ENCODE measurements around the gene PSMD13. TPM values are rescaled to one million over a fixed set of nuclear protein-coding genes. Genes with fewer than 3 reads are reported as not detected.

Gene PSMD13
- total and polyA plus RNA-seq, 2 of the 13 experiments (the other 11 are each of a cell fraction or from before 2014, with no cell fraction given) = 83.0 to 117 TPM

DNA sequence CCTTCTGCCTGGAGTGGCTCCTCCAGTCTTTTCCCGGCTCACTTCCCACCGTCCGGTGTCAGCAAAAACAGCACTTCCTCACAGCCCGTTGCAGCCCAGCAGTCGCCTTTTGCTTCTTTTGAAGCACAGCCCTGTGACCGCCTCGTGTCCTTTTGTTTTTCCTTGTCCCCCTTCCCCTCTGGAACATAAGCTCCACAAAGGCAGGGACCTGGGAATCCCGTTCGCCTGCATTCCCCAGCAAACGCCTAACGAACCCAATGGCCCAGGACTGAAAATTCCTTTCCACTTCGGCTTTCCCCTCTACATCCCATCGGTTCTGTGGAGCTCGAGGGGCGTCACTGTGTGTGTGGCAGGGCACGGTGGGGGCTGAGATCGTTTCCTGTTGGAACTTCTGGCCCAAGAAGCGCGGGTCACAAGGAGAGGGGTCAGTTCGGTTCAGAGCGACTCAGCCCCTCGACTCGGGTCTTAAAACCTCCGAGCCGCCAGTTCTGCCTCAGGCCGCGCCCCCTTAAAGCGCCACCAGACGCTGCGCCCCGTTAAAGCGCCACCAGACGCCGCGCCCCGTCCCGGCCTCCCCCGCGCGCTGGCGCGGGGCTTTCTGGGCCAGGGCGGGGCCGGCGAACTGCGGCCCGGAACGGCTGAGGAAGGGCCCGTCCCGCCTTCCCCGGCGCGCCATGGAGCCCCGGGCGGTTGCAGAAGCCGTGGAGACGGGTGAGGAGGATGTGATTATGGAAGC is 28.4 kb upstream of the PSMD13 start (continued):
- no peak; the same call in 1 of the 2 replicates for TF ChIP-seq ZHX1 (CRISPR knock-in tag; IDR thresholded peaks at IDR 0.05; ENCODE audit: low read depth)
- no peak for TF ChIP-seq ZNF335 (CRISPR knock-in tag; IDR thresholded peaks at IDR 0.05)
- TF ChIP-seq, protein P1, sequence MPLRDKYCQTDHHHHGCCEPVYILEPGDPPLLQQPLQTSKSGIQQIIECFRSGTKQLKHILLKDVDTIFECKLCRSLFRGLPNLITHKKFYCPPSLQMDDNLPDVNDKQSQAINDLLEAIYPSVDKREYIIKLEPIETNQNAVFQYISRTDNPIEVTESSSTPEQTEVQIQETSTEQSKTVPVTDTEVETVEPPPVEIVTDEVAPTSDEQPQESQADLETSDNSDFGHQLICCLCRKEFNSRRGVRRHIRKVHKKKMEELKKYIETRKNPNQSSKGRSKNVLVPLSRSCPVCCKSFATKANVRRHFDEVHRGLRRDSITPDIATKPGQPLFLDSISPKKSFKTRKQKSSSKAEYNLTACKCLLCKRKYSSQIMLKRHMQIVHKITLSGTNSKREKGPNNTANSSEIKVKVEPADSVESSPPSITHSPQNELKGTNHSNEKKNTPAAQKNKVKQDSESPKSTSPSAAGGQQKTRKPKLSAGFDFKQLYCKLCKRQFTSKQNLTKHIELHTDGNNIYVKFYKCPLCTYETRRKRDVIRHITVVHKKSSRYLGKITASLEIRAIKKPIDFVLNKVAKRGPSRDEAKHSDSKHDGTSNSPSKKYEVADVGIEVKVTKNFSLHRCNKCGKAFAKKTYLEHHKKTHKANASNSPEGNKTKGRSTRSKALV (CRISPR knock-in tag; IDR thresholded peaks at IDR 0.05) = no peak
- peak; percentile 35; the same call in 1 of the 2 replicates for TF ChIP-seq MAZ (IDR thresholded peaks at IDR 0.05; ENCODE audit: borderline replicate concordance, low read depth, low read length)
- no peak; the same call in 1 of the 2 replicates for TF ChIP-seq MAZ (CRISPR knock-in tag; IDR thresholded peaks at IDR 0.05; ENCODE audit: low read depth)
- TF ChIP-seq SRSF9 (IDR thresholded peaks at IDR 0.05; ENCODE audit: borderline replicate concordance, insufficient read depth, low read depth, low read length, poor library complexity, severe bottlenecking) = no peak
- TF ChIP-seq, protein P2, sequence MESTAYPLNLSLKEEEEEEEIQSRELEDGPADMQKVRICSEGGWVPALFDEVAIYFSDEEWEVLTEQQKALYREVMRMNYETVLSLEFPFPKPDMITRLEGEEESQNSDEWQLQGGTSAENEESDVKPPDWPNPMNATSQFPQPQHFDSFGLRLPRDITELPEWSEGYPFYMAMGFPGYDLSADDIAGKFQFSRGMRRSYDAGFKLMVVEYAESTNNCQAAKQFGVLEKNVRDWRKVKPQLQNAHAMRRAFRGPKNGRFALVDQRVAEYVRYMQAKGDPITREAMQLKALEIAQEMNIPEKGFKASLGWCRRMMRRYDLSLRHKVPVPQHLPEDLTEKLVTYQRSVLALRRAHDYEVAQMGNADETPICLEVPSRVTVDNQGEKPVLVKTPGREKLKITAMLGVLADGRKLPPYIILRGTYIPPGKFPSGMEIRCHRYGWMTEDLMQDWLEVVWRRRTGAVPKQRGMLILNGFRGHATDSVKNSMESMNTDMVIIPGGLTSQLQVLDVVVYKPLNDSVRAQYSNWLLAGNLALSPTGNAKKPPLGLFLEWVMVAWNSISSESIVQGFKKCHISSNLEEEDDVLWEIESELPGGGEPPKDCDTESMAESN (CRISPR knock-in tag; conservative IDR thresholded peaks at IDR 0.05) = 0 out of 2 replicates have a peak, but pooled peaks have one; percentile 24
- TF ChIP-seq TSC22D2 (CRISPR knock-in tag; IDR thresholded peaks at IDR 0.05; ENCODE audit: borderline replicate concordance) = no peak
- peak; percentile 39; the same call in 1 of the 2 replicates for TF ChIP-seq KLF12 (CRISPR knock-in tag; IDR thresholded peaks at IDR 0.05; ENCODE audit: borderline replicate concordance)
- no peak for TF ChIP-seq HOXD1 (CRISPR knock-in tag; IDR thresholded peaks at IDR 0.05)
- TF ChIP-seq ZSCAN22 (CRISPR knock-in tag; IDR thresholded peaks at IDR 0.05) = no peak
- TF ChIP-seq, protein P3, sequence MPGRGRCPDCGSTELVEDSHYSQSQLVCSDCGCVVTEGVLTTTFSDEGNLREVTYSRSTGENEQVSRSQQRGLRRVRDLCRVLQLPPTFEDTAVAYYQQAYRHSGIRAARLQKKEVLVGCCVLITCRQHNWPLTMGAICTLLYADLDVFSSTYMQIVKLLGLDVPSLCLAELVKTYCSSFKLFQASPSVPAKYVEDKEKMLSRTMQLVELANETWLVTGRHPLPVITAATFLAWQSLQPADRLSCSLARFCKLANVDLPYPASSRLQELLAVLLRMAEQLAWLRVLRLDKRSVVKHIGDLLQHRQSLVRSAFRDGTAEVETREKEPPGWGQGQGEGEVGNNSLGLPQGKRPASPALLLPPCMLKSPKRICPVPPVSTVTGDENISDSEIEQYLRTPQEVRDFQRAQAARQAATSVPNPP (CRISPR knock-in tag; IDR thresholded peaks at IDR 0.05) = no peak; the same call in 1 of the 2 replicates
- TF ChIP-seq REL (CRISPR knock-in tag; conservative IDR thresholded peaks at IDR 0.05) = no peak
- no peak; the same call in 1 of the 2 replicates for TF ChIP-seq CCDC6 (CRISPR knock-in tag; IDR thresholded peaks at IDR 0.05)
- TF ChIP-seq MTA1 (CRISPR knock-in tag; IDR thresholded peaks at IDR 0.05; ENCODE audit: borderline replicate concordance) = 0 out of 2 replicates have a peak, but pooled peaks have one; percentile 65
- TF ChIP-seq ZNF562 (CRISPR knock-in tag; IDR thresholded peaks at IDR 0.05; ENCODE audit: borderline replicate concordance) = no peak
- no peak for TF ChIP-seq ZNF251 (CRISPR knock-in tag; IDR thresholded peaks at IDR 0.05)
- TF ChIP-seq, protein P4, sequence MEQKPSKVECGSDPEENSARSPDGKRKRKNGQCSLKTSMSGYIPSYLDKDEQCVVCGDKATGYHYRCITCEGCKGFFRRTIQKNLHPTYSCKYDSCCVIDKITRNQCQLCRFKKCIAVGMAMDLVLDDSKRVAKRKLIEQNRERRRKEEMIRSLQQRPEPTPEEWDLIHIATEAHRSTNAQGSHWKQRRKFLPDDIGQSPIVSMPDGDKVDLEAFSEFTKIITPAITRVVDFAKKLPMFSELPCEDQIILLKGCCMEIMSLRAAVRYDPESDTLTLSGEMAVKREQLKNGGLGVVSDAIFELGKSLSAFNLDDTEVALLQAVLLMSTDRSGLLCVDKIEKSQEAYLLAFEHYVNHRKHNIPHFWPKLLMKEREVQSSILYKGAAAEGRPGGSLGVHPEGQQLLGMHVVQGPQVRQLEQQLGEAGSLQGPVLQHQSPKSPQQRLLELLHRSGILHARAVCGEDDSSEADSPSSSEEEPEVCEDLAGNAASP (CRISPR knock-in tag; IDR thresholded peaks at IDR 0.05; ENCODE audit: borderline replicate concordance) = no peak

Data from HepG2 (cell line).